Measurements from ENCODE around the gene PSKH1.

Gene PSKH1

GRCh38 chr16:67941469-67942199 lies 48.6 kb downstream of the PSKH1 start:
- H3K4me3 ChIP-seq (ENCODE audit: low read depth, low read length), result no peak overlapping the region
- TF ChIP-seq CTCF (conservative IDR thresholded peaks at IDR 0.05; ENCODE audit: low read depth, low read length), result no peak
- no peak for DNase-seq (ENCODE audit: low read depth)

GRCh38 chr16:67942200-67942509 lies 49.1 kb downstream of the PSKH1 start:
- H3K4me3 ChIP-seq (ENCODE audit: low read depth, low read length), result no peak overlapping the region
- TF ChIP-seq CTCF (conservative IDR thresholded peaks at IDR 0.05; ENCODE audit: low read depth, low read length), result peak; percentile 77
- DNase-seq (ENCODE audit: low read depth), result peak; percentile 54

- no peak for TF ChIP-seq CTCF (conservative IDR thresholded peaks at IDR 0.05; ENCODE audit: low read depth, low read length)
- DNase-seq (ENCODE audit: low read depth), result no peak
- H3K4me3 ChIP-seq (ENCODE audit: low read depth, low read length), result no peak overlapping the region
Observed at GRCh38 chr16:67942510-67943255, 49.6 kb downstream of the PSKH1 start.

- DNase-seq (ENCODE audit: low read depth), result no peak
- H3K4me3 ChIP-seq (ENCODE audit: low read depth, low read length), result no peak overlapping the region
- TF ChIP-seq CTCF (conservative IDR thresholded peaks at IDR 0.05; ENCODE audit: low read depth, low read length), result no peak
Observed at GRCh38 chr16:67943256-67943618, 50.2 kb downstream of the PSKH1 start.

- peak; percentile 59 for DNase-seq (ENCODE audit: low read depth)
- peak; percentile 14 for TF ChIP-seq CTCF (conservative IDR thresholded peaks at IDR 0.05; ENCODE audit: low read depth, low read length)
Observed at GRCh38 chr16:67943619-67944504, 50.8 kb downstream of the PSKH1 start, which contains the start of gene LCAT. TSS of gene LCAT (minus strand) at chr16:67944120. CDS start at chr16:67944101, 19 bp downstream.

GRCh38 chr16:67944690-67945391 lies 51.8 kb downstream of the PSKH1 start:
- DNase-seq (ENCODE audit: low read depth), result no peak
- TF ChIP-seq CTCF (conservative IDR thresholded peaks at IDR 0.05; ENCODE audit: low read depth, low read length), result no peak

More at GRCh38 chr16:67943619-67944504, 50.8 kb downstream of the PSKH1 start, which contains the start of gene LCAT:
- H3K4me3 ChIP-seq (ENCODE audit: low read depth, low read length), result no peak within 1 kb of the TSS

More at GRCh38 chr16:67944690-67945391, 51.8 kb downstream of the PSKH1 start:
- H3K4me3 ChIP-seq (ENCODE audit: low read depth, low read length), result no peak overlapping the region
